ENCODE results near the gene PRKN.

DNA sequence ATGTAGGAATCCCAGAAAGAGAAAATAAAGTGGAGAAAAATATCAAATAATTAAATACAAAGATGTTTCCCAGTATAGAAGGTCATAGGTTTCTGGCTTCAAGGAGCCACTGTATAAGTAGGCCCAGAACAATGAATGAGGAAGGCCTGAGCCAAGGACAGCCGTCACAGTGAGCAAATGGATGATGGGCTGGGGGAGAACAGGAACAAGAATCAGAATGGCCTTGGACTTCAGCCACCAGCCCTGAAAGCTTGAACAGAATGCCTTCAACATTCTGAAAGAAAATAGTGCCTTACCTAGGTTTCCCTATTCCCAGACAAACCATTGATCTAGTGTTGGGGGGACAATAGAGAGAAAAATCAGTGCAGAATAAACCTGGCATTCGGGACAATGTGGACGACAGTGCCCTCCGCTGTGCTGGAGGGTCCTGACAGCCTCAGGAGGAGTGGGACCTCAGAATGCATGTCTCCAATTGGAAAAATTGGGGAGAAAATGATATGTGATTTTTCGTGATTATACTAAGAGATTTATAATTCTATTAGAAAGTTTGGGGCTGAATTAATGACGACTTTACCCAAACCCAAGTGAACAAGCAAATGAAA is 1119.8 kb downstream of the PRKN start:
- no peak for TF ChIP-seq RNF2 (IDR thresholded peaks at IDR 0.05)
- TF ChIP-seq, protein P1, sequence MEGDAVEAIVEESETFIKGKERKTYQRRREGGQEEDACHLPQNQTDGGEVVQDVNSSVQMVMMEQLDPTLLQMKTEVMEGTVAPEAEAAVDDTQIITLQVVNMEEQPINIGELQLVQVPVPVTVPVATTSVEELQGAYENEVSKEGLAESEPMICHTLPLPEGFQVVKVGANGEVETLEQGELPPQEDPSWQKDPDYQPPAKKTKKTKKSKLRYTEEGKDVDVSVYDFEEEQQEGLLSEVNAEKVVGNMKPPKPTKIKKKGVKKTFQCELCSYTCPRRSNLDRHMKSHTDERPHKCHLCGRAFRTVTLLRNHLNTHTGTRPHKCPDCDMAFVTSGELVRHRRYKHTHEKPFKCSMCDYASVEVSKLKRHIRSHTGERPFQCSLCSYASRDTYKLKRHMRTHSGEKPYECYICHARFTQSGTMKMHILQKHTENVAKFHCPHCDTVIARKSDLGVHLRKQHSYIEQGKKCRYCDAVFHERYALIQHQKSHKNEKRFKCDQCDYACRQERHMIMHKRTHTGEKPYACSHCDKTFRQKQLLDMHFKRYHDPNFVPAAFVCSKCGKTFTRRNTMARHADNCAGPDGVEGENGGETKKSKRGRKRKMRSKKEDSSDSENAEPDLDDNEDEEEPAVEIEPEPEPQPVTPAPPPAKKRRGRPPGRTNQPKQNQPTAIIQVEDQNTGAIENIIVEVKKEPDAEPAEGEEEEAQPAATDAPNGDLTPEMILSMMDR (IDR thresholded peaks at IDR 0.05 in 2 of 3, conservative IDR thresholded peaks at IDR 0.05 in 1 of 3; ENCODE audit: insufficient read depth in 2 of 3, low read depth in 1 of 3, low read length in 3 of 3): no peak
- TF ChIP-seq MTA2 (IDR thresholded peaks at IDR 0.05; ENCODE audit: low read depth): no peak
- TF ChIP-seq ZFX (CRISPR knock-in tag; IDR thresholded peaks at IDR 0.05): no peak
